HG02970 (cell line): ENCODE data around the gene VWA8.

Source experiments
- ATAC-seq: cut with Tn5 transposase; IDR thresholded peaks from one replicate; pipeline ENCODE4 v1.9.1; 2021; ENCODE audit warnings: mild to moderate bottlenecking, moderate library complexity, moderate number of reproducible peaks; ENCODE audit not compliant: unreplicated experiment, low FRiP score

VWA8 gene

DNA sequence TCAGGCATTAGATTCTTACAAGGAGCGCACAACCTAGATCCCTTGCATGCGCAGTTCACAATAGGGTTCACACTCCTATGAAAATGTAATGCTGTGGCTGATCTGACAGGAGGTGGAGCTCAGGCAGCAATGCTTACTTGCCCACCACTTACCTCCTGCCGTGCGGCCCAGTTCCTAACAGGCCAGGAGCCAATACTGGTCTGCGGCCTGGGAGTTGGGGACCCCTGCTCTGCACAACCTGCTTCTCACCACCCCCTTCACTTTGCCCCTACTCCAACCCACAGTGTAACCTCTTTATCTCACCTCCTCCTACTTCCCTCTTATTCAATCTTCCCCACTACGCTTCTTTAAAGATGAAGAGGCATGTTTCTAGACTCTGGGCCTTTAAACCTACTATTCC, 263.3 kb downstream of the VWA8 start:
- no peak for ATAC-seq

DNA sequence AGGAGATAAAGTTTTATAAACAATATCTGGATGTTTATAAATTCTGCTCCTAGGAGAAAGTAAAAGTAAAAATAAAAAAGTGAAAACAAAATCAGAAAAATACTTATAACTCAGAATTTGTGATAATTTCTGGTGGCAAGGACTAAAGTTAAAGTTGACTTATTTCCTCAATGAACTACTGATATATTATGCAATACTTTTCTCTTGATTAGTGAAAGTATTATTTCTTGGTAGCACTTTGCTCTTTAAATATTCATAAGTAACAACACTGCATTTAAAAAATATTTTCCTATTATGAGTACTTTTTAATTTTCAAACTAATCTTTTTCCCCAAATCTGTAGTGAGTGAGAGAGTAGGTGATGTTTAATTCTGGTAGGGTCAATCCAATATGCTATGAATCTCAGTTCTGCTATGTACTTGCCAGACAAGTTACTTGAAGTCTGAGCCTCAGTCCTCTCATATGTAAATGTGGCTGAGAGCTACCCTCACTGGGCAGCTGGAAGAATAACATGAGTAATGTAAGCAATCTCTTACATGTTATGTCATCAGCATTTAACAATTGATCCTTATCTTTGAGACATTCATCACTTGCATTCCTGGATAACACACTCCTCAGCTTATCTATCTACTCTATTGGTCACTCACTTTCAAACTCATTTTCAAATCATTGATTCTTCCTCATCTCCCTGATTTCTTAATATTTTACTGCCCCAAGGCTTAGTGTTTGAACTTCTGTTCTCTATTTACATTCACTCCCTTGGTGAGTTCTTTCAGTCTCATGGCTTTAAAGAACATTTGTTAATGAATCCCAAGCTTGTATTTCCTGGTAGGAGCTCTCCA, 264.5 kb downstream of the VWA8 start:
- ATAC-seq, result no peak

DNA sequence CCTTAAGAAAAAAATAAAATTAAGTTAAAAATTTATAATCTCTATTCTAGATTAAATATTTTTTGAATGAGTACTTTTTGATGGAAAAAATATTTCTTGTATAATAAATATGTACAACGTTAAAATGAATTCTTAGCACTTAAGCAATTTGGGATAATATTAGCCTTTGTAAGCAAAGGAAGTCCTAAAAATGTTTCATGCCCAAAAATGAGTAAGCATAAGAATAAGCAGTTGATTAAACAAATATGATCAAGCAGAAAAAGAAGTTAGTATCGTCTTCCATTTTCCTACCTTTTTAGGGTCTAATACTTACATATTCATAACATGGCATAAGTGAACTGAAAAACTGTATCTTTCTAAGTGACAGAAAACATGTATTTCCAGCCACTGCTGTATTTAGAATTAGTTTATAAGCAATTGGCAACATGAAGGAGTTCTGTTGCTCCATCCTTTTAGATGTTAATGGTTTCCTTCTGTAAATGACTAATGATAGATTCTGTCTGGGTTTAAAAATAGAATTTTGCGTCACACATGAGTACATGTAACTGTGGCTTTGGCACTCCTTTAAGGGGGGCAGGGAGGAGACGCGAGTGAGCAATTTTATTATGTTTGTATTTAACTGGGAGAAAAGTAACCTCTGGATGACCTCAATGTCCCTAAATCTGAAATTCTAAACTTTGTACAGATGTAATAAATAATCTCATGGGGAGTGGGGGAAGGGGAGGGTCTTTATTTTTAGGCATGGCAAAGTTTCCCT, 266.2 kb downstream of the VWA8 start:
- ATAC-seq, result no peak

DNA sequence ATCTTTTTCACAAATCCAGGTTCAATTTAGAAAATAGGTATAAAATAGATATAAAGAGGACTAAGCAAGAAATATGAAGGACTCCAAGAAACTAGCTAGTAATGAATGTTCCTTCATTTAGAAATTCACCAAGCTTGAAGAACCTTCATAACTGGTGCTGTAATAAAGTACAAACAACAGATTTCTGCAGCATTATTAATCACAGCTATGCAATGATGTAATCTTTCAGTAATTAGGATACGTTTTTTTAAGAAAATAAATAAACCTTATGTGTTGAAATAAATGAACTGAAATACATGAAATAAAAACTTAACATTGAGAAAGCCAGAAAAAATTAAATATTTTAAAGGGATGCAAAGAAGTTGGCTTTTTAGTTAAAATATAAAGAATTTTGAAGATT, 267.5 kb downstream of the VWA8 start:
- no peak for ATAC-seq

DNA sequence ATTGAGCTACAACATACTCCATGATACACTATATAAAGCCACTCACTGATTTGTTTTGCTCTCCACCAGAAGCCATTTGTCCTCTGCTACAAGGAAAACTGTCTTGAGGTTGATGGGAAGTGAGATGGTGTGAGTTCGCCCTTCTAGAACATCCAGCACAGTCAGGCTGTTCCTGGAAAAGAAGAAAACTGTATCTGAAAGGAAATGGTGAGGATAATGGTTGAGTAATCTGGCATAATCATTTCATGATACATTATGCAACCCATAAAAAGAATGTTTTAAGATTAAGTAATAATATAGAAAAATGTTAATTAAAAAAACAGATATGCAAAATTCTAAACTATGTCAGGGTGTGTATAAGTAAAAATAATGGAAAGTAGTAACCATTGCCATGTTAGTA, 269.6 kb downstream of the VWA8 start:
- no peak for ATAC-seq

DNA sequence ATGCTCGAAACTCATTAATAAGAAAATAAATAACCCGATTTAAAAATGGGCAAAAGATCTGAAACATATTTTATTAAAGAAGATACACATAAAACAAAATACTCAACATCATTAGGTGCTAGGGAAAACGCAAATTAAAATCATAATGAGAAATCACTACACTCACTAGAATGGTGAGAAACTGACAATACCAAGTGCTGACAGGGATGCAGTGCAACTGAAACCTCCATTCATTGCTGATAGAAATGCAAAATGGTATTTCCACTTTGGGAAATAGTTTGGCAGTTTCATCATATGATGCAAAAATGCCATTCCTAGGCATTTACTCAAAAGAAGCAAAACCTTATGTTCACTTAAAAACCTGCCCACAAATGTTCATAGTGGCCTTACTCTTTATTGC, 278.1 kb downstream of the VWA8 start:
- ATAC-seq, result no peak

DNA sequence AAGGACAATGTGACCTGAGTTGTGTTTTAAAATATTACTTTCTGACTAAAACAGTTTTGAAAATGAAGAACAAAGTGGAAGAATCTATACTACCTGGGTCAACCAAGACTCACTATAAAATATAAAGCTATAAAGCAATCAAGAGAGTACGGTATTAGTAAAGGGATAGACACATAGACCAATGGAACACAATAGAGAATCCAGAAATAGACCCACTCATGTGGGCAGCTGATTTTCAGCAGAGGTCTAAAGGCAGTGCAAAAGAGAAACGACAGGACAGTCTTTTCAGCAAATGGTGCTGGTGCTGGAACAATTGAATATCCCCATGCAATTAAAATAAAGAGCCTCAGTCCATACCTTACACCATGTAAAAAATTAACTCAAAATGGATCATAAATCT, 278.9 kb downstream of the VWA8 start:
- no peak for ATAC-seq

DNA sequence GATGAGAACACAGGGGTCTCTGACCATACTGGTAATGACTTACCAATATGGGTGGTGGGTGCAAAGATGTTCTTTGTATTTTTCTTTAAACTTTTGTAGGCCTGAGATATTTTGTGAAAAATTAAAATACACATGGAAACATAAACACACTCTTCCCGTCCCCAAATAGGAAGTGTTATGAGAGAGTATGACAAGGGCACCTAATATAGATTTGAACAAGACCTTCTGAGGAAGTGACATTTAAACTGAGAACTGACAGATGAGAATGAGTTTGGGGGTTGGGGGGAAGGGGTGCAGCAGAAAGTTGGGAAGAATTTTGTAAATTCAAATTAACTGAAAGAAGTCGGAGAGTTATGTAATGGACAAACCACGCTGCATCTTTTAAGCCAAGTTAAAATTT, 279.3 kb downstream of the VWA8 start:
- no peak for ATAC-seq

DNA sequence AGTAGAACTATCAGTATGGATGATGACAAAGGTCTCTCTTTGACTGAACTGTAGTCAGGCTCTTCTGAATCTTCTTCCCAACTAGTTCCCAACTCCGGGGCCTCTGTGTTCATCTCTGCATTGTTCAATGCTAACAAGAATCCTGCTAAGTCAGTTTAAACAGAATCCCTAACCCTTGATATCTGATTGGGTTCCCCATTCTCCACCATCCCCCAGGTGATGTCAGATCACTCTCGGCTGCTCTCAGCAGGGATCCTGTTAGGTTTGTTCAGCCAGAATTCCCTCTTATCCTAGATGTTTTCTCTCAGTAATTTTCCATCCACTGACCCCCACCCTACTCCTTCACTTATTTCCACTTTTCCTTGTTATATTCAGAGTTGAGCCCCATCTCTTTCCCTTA, 280.0 kb downstream of the VWA8 start:
- no peak for ATAC-seq

DNA sequence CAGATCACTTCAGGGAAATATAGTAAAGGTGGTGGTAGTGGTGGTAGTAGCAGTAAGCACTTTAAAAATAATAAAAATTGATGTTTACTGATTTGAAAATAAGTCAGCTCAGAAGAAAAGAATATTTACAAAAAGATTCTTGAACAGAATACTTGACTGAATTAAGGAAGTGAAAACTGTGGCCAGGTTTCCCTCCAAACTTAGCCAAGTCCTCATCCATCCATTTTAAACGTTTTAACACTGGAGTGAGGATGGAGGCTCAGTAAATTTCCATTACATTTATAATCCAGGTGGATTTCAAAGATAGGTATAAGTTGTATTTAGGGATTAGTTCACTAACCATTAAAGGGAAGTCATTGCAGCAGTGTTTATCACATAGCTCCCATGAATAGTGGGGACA, 282.1 kb downstream of the VWA8 start:
- ATAC-seq, result no peak

DNA sequence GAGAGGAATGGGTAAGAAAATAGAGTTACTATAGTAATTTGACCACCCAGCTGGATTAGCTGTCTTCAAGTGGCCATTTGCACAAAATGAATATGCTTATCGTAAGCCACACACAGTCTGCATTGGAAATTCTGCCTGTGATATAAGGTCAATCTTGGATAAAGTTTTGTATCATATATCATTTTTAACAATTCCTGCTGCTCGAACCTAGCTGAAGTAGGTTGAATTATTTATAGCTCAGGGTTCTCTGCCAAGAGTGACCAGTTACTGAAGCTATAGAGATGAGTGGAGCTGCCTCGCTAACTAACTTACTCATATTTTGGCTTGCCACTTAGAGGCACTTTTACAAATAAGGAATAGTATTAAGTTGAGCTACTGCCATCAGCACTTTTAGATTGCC, 282.7 kb downstream of the VWA8 start:
- no peak for ATAC-seq

DNA sequence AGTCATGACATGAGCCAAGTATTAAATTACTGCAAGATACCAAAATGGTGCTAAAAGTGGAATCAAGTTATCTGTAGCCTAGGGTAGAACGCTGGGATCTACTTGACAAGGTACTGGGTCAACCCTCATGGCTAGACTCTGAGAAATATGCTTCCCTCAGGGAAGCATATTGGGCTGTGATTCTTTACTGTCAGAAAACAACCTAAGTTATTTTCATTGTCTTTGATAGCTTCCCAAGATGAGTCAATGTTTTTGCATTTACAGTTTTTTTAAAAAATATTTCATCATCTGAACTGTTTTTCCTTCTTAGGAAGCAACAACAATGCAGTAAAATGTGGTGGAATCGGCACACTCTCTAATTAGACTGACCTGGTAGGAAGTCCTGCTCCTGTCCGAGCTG, 285.6 kb downstream of the VWA8 start:
- ATAC-seq, result no peak

DNA sequence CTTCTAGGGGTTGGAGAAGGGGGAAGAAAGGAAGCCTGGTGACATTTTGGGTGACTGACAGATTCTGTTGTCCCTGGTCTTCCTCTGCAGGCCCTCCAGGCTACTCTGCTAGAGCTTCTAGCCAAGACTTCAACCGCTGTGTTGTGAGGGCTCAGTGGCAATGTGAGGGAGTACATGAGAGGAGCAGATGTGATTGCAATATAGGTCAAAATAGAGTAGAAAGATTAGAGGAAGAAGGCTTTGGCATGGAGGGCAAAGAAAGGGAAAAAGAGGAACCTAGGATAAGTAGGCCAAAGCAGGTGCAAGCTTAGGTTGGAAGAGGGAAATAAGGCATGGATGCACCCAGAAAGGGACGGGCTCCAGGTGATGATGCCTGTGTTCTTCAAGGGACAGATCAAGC, 286.7 kb downstream of the VWA8 start:
- no peak for ATAC-seq

DNA sequence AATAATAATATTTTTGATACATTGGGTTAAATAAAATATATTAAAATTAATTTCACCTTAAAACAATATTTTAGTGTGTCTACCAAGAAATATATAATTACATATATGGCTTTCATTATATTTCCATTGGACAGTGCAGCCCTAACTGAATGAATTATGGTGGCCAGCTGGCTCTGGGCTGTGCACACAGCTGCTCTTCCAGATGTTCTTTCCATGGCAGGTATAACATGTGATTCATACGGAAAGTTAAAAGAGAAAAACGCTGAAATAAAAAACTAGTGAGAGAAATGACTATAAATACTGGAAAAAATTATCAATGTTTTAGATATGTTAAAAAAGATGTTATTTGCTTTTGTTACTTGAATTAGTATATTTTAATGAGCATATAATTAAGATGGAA, 287.3 kb downstream of the VWA8 start:
- no peak for ATAC-seq

DNA sequence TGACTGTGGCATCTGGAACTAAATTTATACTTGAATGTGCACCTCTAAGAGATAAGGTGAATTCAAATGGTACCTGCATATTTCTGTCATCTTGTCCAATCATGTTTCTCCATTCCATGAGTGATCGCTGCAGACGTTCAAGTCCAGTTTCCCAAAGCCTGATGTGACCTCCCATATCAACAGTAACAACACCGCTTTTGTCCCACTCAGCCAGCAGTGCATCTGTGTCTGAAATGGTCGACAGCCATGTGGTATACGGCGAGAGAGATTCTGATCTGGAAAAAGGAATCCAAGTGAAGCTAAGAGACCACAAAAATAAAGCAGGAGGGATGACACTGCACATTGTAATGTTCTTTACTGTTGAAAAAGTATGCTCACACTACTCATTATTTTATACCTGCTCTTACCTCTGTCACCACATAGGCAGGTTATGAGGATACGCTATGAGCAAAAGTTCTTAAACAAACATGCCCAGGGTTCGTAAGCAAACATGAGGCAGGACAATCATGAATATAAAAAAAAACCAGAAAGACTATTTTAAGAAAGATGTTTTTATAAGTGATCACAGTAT, 290.0 kb downstream of the VWA8 start:
- ATAC-seq, result no peak

DNA sequence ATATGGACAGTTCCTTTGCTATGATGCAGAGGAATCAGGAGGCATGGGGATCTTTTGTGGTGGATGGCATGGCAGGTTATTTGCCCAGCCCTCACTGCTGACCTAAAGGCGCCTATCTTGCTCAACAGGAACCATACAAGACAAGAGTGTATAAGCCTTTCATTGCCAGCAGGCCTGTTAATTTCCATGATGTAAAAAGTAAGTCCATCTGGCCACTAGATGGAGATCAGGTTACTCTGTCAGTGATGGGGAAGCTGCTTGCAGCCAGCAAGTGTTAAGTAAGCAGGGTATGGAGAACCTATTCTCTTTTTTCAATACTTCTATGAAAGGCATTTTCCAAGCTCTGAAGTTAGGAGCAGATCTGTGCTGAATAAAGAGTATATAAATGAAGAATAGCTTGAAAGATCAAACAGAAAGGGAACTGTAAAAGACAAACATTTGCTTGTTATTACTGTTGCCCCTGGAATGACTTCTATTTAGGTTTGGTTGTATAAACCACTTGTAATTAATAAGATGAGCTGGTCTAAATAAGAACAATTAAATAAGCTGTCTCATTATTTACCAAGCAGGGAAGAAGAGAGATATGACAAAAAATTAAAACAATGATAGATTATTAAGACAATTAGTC, 292.7 kb downstream of the VWA8 start:
- ATAC-seq, result no peak

DNA sequence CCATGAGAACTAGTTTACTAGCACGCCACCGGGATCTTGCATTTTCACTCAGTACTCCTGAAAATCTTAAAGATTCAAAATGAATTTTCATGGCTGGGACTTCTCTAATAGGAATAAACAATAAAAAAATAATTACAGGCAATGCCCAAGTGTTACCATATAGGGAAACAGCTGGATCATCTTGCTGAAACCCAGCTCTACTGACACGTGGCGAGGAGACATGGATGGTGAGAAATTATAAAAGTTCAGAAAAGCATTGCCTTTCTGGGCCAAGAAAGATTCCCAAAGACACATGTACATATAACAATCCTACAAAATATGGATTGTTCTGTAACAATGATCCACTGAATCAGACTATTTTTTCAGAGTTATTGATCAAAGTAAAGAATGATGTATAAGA, 294.3 kb downstream of the VWA8 start:
- no peak for ATAC-seq

DNA sequence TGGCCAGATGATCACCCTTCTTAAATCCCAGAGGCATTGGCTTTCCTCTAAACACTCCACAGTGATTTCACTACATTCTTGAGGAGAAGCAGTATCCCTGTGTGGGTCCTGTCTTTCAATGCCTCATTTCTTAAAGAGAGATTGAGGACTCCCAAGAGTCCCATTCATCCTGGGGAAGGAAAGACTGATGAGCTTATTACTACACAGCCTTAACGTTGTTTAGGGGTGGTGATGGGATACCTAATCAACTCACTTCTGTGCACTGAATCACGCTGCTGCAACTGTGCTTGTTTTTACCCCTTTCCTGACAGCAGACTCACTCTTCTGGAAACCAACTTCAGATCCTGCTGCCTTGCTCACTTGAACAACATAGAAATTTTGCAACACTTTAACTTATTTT, 300.5 kb downstream of the VWA8 start:
- ATAC-seq, result no peak

DNA sequence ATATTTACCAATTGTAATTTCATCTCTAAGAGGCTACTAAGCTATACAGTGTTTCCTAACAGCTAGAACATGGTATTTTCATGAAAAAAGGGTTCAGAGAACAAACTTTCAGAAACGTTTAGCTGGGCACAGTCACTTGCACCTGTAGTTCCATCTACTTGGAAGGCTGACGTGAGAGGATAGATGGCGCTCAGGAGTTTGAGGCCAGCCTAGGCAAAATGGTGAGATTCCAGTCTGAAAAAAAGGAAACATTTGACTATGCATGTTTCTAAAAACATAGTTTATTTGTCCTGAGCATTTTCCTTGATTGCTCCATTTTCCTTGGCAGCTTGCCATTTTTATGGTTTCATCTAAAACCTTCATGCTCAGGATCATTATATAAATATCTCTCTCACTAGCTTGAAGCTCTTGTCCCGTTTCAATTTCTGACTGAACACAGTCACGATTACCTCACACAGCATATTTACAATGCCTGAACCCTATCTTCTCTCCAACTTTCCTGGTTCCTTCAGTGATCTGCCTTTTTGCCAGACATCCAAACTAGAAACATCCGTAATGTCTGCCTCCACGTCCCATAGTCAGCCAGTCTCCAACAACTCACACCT, 302.8 kb downstream of the VWA8 start:
- ATAC-seq, result no peak

DNA sequence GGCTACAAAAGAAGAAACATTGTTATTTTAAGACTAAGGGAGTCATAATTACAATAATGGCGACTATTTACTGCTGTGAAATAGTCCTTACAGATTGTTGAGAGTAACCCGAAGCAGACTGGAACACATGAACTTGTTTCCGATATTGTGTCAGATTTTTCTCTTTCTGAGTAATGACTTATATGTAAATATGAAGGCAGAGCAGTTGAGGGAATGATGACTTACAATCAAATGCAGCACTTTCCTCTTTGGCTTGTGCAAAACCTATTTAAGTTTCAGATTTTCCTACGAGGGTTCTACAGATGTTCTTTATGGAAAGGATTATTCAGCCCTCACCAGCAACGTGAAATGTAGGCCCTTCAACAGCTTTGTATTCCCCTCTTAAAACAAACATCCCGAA, 304.9 kb downstream of the VWA8 start:
- no peak for ATAC-seq

DNA sequence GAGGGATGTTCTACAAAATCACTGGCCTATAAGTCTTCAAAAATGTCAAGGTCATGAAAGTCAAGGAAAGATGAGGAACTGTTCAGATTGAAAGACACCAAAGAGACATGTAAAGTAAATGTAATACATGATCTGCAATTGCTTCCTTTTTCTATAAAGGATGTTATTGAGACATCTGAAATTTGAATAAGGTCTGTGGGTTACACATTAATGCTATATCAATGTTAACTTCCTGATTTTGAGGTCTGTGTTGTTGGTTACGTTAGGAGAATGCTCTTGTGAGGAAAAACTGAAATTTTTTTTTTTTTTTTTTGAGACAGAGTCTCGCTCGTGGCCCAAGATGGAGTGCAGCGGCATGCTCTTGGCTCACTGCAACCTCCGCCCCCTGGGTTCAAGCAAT, 306.1 kb downstream of the VWA8 start:
- no peak for ATAC-seq
